AG10803 (cell line): ENCODE measurements around the gene ARHGAP22.

Experiments
- DNase-seq: peaks from one replicate; pipeline ENCODE4 v3.0.0; 2010; ENCODE audit warnings: low read depth
- H3K4me3 ChIP-seq: 2 replicates; pipeline ENCODE4 v1.5.1; 2011; ENCODE audit warnings: mild to moderate bottlenecking, low read length, control low read depth
- TF ChIP-seq, protein P1 (sequence below): conservative IDR thresholded peaks from 2 replicates; pipeline ENCODE4 v1.5.1; 2011; ENCODE audit warnings: mild to moderate bottlenecking, low read length, control low read depth, inconsistent platforms

Gene ARHGAP22

GRCh38 chr10:48463318-48464003 lies 141.4 kb downstream of the ARHGAP22 start:
- DNase-seq = peak; percentile 58
- H3K4me3 ChIP-seq = no peak overlapping the region
- TF ChIP-seq, protein P1, sequence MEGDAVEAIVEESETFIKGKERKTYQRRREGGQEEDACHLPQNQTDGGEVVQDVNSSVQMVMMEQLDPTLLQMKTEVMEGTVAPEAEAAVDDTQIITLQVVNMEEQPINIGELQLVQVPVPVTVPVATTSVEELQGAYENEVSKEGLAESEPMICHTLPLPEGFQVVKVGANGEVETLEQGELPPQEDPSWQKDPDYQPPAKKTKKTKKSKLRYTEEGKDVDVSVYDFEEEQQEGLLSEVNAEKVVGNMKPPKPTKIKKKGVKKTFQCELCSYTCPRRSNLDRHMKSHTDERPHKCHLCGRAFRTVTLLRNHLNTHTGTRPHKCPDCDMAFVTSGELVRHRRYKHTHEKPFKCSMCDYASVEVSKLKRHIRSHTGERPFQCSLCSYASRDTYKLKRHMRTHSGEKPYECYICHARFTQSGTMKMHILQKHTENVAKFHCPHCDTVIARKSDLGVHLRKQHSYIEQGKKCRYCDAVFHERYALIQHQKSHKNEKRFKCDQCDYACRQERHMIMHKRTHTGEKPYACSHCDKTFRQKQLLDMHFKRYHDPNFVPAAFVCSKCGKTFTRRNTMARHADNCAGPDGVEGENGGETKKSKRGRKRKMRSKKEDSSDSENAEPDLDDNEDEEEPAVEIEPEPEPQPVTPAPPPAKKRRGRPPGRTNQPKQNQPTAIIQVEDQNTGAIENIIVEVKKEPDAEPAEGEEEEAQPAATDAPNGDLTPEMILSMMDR = no peak; the same call in 1 of the 2 replicates

DNA sequence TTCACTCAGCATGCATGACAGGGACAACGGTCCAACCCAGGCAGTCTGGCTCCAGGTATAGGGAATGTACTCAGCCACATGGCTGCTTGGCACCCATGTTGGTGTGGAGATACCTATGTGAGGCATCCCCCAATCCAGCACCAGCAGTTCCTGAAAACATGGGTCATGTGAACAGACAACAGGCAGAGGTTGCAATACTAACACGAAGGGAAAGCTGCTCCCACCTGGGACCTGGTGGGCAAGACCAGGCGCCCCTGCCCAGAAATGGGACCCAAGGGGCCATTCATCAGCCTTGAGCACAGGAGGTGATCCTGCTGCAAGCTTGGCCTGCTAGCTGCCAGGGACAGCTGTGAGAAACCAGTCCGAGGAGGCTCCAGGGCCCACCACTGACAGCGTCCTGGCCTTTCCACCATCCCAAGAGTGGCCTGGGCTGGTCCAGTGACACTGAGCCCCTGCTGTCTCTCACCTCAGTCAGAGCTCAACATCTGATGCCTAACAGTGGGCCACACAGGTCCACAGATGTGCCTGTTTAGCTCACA lies 142.3 kb downstream of the ARHGAP22 start:
- no peak for DNase-seq
- H3K4me3 ChIP-seq = no peak overlapping the region
- TF ChIP-seq, protein P1 = no peak

- no peak for DNase-seq
- H3K4me3 ChIP-seq = no peak overlapping the region
- TF ChIP-seq, protein P1 = no peak
Observed at GRCh38 chr10:48461623-48462481, 143.0 kb downstream of the ARHGAP22 start.

DNA sequence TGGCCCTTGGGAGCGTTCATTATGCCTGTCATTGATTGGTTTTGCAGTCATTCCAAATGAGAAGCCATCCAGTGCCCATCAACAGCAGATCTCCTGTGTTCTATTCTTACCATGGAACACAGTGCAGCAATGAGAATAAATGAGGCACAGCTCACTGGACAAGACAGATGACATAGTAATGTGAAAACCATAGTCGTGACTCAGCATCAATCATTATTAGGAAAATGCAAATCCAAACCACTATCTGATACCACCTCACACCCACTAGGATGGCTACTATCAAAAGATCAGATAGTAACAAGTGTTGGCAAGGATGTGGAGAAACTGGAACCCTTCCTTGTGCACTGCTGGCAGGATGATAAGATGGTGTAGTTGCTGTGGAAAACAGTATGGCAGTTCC lies 144.7 kb downstream of the ARHGAP22 start:
- DNase-seq = no peak
- H3K4me3 ChIP-seq = no peak overlapping the region
- TF ChIP-seq, protein P1 = no peak

DNA sequence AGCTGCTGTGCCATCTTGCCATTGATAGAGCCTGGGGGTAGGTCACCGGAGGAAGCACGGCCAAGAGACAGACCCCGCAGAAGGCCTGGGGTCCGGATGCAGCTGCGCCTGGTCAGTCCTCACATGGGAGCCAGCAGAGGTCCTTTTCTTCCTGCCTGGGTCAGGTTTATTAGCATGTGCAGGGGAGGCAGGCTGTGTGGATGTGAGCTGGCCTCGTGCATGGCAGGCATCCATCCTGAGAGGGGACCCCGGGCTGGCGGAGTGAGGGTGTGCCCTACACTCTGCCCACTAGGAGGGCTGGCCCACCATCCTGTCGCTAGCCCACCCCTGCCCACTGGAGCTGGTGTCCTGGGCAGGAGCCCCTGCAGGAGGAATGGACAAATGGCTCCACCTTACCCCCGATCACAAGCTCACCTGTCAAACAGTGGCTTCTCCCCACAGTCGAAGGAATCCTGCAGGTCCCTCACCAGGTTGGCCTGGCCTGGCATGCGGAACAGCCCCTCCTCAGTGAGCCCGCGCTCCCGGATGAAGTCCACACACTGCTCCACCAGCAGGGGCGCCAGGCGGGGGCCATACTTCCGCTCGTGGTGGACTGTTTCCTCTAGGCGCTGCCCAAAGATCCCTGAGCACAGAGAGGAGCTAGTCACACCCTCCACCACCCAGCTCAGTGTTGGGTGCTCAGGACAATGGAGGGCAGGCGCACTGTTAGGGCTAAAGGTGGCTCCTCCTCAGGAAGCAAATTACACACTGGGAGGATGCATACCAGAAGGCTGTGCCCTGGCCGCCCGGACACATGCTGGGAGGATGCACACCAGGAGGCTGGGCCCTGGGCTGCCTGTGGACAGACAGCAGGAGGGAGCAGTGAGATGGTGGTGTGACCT lies 145.4 kb downstream of the ARHGAP22 start:
- no peak overlapping the region for H3K4me3 ChIP-seq
- DNase-seq = no peak
- TF ChIP-seq, protein P1 = no peak

DNA sequence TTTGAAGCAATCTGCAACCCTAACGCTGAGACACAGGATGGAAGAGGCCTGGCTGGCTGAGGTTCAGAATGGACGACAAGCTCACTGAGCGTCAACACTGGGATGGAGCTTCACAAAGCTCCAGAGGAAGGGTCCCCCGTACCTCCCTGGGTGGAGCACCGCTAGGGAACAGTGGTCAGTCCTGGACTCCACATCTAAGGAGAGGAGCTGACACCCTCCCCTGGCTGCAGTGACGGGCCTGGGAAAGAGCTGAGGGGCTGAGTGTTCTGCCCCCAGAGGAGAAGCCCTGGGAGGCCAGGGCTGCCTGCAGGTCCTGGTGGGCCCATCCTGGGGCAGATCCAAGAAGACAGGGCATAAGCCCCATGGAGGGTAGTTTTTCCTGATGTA lies 146.2 kb downstream of the ARHGAP22 start:
- no peak overlapping the region for H3K4me3 ChIP-seq
- TF ChIP-seq, protein P1 = no peak
- DNase-seq = no peak
